Astrocyte of the cerebellum (primary cell): ENCODE data around the gene HNRNPH1.

ENCODE experiments used
- DNase-seq: peaks from one replicate; pipeline ENCODE4 v3.0.0-alpha.2; 2011; ENCODE audit warnings: low read depth
- H3K4me3 ChIP-seq: 2 replicates; pipeline ENCODE4 v1.5.1; 2011; ENCODE audit warnings: mild to moderate bottlenecking, low read depth, low read length, moderate library complexity
- CTCF ChIP-seq: IDR thresholded peaks from 2 replicates; pipeline ENCODE4 v1.5.1; 2012; ENCODE audit warnings: low read length, low read depth, moderate library complexity, mild to moderate bottlenecking; ENCODE audit errors: missing control alignments
- in situ Hi-C: cut with HindIII; loops from 2 replicates; pipeline ENCODE4 v1.10.0; 2017; ENCODE audit warnings: low sequenced_read_pairs

Gene HNRNPH1

GRCh38 chr5:179601871-179602625 lies 21.4 kb downstream of the HNRNPH1 start:
- in situ Hi-C loops, result no loop called here

GRCh38 chr5:179599973-179600372 lies 23.5 kb downstream of the HNRNPH1 start:
- in situ Hi-C loops, result no loop called here
- H3K4me3 ChIP-seq, result no peak overlapping the region
- TF ChIP-seq CTCF, result no peak

More at GRCh38 chr5:179601871-179602625, 21.4 kb downstream of the HNRNPH1 start:
- DNase-seq, result no peak
- H3K4me3 ChIP-seq, result no peak overlapping the region
- TF ChIP-seq CTCF, result no peak

GRCh38 chr5:179599566-179599965 lies 23.9 kb downstream of the HNRNPH1 start:
- in situ Hi-C loops, result no loop called here
- DNase-seq, result no peak
- H3K4me3 ChIP-seq, result no peak overlapping the region
- no peak for TF ChIP-seq CTCF

More at GRCh38 chr5:179599973-179600372, 23.5 kb downstream of the HNRNPH1 start:
- no peak for DNase-seq

GRCh38 chr5:179599100-179599499 lies 24.4 kb downstream of the HNRNPH1 start:
- no peak for DNase-seq
- in situ Hi-C loops, result no loop called here
- H3K4me3 ChIP-seq, result no peak overlapping the region
- TF ChIP-seq CTCF, result no peak

GRCh38 chr5:179596421-179596820 lies 27.1 kb downstream of the HNRNPH1 start:
- in situ Hi-C loops, result no loop called here
- DNase-seq, result no peak

GRCh38 chr5:179595916-179596315 lies 27.6 kb downstream of the HNRNPH1 start:
- in situ Hi-C loops, result no loop called here

More at GRCh38 chr5:179596421-179596820, 27.1 kb downstream of the HNRNPH1 start:
- H3K4me3 ChIP-seq, result no peak overlapping the region
- no peak for TF ChIP-seq CTCF

More at GRCh38 chr5:179595916-179596315, 27.6 kb downstream of the HNRNPH1 start:
- DNase-seq, result peak; percentile 44
- no peak for TF ChIP-seq CTCF
- H3K4me3 ChIP-seq, result no peak overlapping the region
